Left lung (tissue), 10 donors: ENCODE results near the gene MICU2. TPM values are rescaled to one million over a fixed set of nuclear protein-coding genes. Genes with fewer than 3 reads are reported as not detected.

Source experiments
- ATAC-seq: fragments of 200-7000 bp; cut with Tn5 transposase; one replicate; pipeline ENCODE4 v1.9.1; 2020; ENCODE audit warnings: moderate library complexity
- DNase-seq, 4 donors: peaks; one replicate each; pipeline ENCODE4 v3.0.0-alpha.2; 2013 to 2020
- H3K27ac ChIP-seq, 2 donors: fragments of 200-600 bp; sonication (generic) in 1 of 2; one replicate each; pipeline versions ENCODE4 v1.5.0 to v1.8.0; 2020 to 2021
- H3K27me3 ChIP-seq, 2 donors: fragments of 200-600 bp; sonication (generic) in 1 of 2; one replicate each; pipeline versions ENCODE4 v1.5.0 to v1.8.0; 2020 to 2021
- H3K36me3 ChIP-seq, 2 donors: fragments of 200-600 bp; sonication (generic) in 1 of 2; one replicate each; pipeline versions ENCODE4 v1.5.0 to v1.8.0; 2020 to 2021
- H3K4me1 ChIP-seq, 2 donors: fragments of 200-600 bp; one replicate each; pipeline ENCODE4 v1.8.0; 2021
- H3K4me3 ChIP-seq, 2 donors: fragments of 200-600 bp; sonication (generic) in 1 of 2; one replicate each; pipeline versions ENCODE4 v1.5.0 to v1.8.0; 2020 to 2021; ENCODE audit warnings: mild to moderate bottlenecking in 1 of 2
- H3K9me3 ChIP-seq, 2 donors: fragments of 200-600 bp; sonication (generic) in 1 of 2; one replicate each; pipeline versions ENCODE4 v1.5.0 to v1.8.0; 2020 to 2021
- intact Hi-C, 2 donors: fragments of 100-400 bp; cut with DNase I; formaldehyde crosslinking; loops; one replicate each; pipeline versions ENCODE4 v1.11.2 to v1.14.2; 2022
- polyA plus RNA-seq, 6 donors: library from polyadenylated mRNA; unstranded; fragments of 120-200 nt; gene quantifications; one replicate each; pipeline ENCODE4 v1.2.1, GENCODE V29; 2013; ENCODE audit not compliant: insufficient read length in 6 of 6
- total RNA-seq, 2 donors: library from RNA; stranded (reverse); fragmentation: NEBNext Ultra II Directional; extraction: Animal tissue kit (Norgen Biotek cat#: 25700); gene quantifications; one replicate each; pipeline ENCODE4 v1.2.1, GENCODE V29; 2021
- TF ChIP-seq, protein P1 (sequence below), 2 donors: fragments of 200-600 bp; sonication (generic) in 1 of 2; IDR thresholded peaks; one replicate each; pipeline versions ENCODE4 v1.5.0 to v1.8.0; 2021; ENCODE audit warnings: antibody characterized with exemption in 2 of 2
- donor health status: DM: no; HTN: yes; CAD: no.
- donor health status: DM: no; HTN: no; CAD: no.

The MICU2 gene
- total and polyA plus RNA-seq, 8 donors, result 32.4 to 96.7 (median 76.4) TPM

GRCh38 chr13:21517576-21517975 lies 86.4 kb downstream of the MICU2 start:
- DNase-seq (peak in 2 of 4 donors; percentile 5 to 39), ATAC-seq (peak; percentile 71)
- Histone ChIP-seq H3K4me3 (no peak overlapping the region), H3K36me3 (peaks cover 0 to 51% of the 10 kb centered on the region in 2 donors), H3K27ac (no peak overlapping the region), H3K27me3 (no peaks in the 10 kb centered on the region), H3K9me3 (no peaks in the 10 kb centered on the region), H3K4me1 (no peaks in the 10 kb centered on the region)
- intact Hi-C loops, result no loop called here
- TF ChIP-seq, protein P1, sequence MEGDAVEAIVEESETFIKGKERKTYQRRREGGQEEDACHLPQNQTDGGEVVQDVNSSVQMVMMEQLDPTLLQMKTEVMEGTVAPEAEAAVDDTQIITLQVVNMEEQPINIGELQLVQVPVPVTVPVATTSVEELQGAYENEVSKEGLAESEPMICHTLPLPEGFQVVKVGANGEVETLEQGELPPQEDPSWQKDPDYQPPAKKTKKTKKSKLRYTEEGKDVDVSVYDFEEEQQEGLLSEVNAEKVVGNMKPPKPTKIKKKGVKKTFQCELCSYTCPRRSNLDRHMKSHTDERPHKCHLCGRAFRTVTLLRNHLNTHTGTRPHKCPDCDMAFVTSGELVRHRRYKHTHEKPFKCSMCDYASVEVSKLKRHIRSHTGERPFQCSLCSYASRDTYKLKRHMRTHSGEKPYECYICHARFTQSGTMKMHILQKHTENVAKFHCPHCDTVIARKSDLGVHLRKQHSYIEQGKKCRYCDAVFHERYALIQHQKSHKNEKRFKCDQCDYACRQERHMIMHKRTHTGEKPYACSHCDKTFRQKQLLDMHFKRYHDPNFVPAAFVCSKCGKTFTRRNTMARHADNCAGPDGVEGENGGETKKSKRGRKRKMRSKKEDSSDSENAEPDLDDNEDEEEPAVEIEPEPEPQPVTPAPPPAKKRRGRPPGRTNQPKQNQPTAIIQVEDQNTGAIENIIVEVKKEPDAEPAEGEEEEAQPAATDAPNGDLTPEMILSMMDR (IDR thresholded peaks at IDR 0.05), result no peak

DNA sequence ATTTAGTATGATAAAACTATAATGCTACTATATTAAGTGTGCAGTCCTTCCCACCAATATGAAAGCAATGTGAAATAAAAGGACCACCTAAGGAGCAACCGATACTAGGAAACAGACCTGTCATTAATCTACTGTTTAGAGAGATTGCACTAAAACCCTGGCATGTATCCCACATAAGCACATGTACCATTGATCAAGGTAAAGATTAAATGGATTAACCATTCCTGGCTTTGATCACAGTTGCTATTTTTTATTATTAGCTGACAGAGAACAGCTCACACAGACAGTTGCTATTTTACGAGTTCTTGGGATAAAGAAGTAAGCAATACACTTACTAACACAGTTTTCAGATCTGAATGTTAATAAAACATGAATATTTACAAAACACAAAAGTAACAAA lies 87.2 kb downstream of the MICU2 start:
- intact Hi-C loops, result no loop called here
- H3K9me3 ChIP-seq, result no peaks in the 10 kb centered on the region
- no peak overlapping the region for H3K27ac ChIP-seq
- peaks cover 0 to 57% of the 10 kb centered on the region in 2 donors for H3K36me3 ChIP-seq
- no peaks in the 10 kb centered on the region for H3K4me1 ChIP-seq
- H3K27me3 ChIP-seq, result no peaks in the 10 kb centered on the region
- no peak for ATAC-seq
- no peak for DNase-seq
- TF ChIP-seq, protein P1 (IDR thresholded peaks at IDR 0.05), result no peak
- H3K4me3 ChIP-seq, result no peak overlapping the region

DNA sequence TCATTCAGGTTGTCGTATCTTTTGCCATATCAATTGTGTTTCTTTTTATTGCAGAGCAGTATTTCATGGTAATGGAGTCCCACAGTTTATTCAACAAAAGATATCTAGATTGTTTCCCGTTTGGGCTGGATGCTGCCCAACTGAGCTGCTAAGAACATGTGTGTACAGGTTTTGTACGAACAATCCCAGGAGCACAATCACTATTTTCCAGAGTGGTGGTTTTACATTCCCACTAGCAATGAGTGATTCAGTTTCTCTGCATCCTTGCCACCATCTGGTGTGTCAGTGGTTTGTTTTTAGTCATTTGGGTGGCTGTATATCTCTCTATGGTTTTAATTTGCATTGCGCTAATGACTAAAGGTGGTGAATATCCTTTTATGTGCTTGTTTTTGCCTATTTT lies 92.1 kb downstream of the MICU2 start:
- DNase-seq (no peak), ATAC-seq (no peak)
- Histone ChIP-seq H3K27ac (no peak overlapping the region), H3K27me3 (no peaks in the 10 kb centered on the region), H3K4me3 (no peak overlapping the region), H3K4me1 (no peaks in the 10 kb centered on the region), H3K9me3 (no peaks in the 10 kb centered on the region), H3K36me3 (peaks cover 0 to 59% of the 10 kb centered on the region in 2 donors)
- intact Hi-C loops, result no loop called here
- TF ChIP-seq, protein P1 (IDR thresholded peaks at IDR 0.05), result no peak

DNA sequence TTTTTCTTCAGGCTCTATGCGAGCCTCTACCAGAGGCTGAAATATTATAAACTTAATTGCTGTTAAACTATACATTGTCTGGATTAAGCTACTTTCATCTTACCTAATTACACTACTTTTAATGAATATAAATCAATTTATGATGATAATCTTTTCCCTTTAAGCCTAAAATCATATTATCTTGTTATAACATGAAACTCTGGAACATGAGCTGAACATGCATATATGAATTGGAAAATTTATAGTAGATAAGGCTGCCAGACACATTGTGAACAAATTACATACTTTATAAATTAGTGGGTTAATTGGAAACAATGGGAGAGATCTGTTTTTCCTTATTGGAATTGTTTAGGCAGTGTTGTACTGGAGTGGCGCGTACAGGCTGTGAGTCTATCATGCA lies 99.6 kb downstream of the MICU2 start:
- Histone ChIP-seq H3K4me1 (no peaks in the 10 kb centered on the region), H3K27me3 (no peaks in the 10 kb centered on the region), H3K9me3 (no peaks in the 10 kb centered on the region), H3K27ac (no peak overlapping the region), H3K36me3 (peaks cover 0 to 44% of the 10 kb centered on the region in 2 donors), H3K4me3 (no peak overlapping the region)
- ATAC-seq (no peak), DNase-seq (no peak)
- TF ChIP-seq, protein P1 (IDR thresholded peaks at IDR 0.05), result no peak
- intact Hi-C loops, result no loop called here

DNA sequence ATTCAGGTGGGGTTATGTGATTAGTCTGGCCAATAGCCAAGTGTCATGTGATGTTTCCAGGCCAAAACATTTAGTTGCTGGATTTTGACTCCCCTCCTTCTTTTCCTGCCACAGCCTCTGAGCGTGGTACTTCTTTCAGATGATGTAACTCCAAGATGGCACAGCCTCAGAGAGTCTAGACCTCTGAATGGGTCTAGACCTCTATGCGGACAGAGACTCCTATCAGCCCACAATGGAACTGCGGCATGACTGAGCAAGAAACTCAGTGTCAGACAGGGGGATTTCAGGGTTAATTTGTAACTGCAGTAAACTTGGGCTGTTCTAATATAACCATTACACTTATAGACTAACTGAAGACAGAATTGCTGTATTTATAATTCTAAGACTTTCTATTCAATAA lies 102.3 kb downstream of the MICU2 start:
- DNase-seq, result no peak
- H3K4me3 ChIP-seq, result no peak overlapping the region
- no peaks in the 10 kb centered on the region for H3K4me1 ChIP-seq
- ATAC-seq, result no peak
- no peak overlapping the region for H3K27ac ChIP-seq
- H3K9me3 ChIP-seq, result no peaks in the 10 kb centered on the region
- TF ChIP-seq, protein P1 (IDR thresholded peaks at IDR 0.05), result no peak
- peaks cover 0 to 35% of the 10 kb centered on the region in 2 donors for H3K36me3 ChIP-seq
- intact Hi-C loops, result no loop called here
- no peaks in the 10 kb centered on the region for H3K27me3 ChIP-seq
